ENCODE data around the gene TMEM132A. TPM values are rescaled to one million over a fixed set of nuclear protein-coding genes. Genes with fewer than 3 reads are reported as not detected.
"Not testable (repeated sequence)": the region's sequence is repeated elsewhere in the genome, so short reads cannot be mapped to it uniquely, and the experiment has no call there.

TMEM132A gene
- total RNA-seq, 1 experiment from 2014 or later, result 69.4 TPM

- no peak for DNase-seq (ENCODE audit: low read depth)
These were observed 21.6 kb upstream of the TMEM132A start for GRCh38 chr11:60902625-60903024.

- no peak for DNase-seq (ENCODE audit: low read depth)
These were observed 19.2 kb upstream of the TMEM132A start for GRCh38 chr11:60905047-60905446.

DNA sequence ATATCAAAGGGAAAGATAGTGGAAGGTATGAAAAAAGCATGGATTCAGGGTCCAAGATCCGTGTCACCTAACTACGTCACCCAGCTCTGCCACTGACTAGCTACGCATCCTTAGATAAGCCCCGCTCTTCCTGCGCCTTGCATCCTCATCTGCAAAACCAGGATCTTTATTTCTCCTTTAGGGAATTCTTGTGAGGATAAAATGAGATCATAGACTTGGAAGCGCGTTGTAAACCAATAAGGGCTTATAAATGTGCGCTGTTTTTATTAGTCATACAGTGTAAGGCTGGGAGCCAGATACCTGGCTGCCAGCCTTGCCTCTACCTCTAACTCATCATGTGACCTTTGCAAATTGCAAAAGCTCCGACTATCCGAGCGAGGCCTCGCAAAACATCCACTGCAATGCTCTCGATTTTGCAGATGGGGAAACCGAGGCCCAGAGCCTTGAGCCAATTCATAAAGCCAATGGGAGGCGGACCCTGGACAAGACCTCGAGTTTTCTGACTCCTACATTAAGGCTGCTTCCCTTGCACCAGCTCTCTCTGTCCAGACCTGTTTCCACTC, 18.6 kb upstream of the TMEM132A start:
- peak; percentile 59 for DNase-seq (ENCODE audit: low read depth)

- DNase-seq (ENCODE audit: low read depth), result peak; percentile 98
These were observed 17.9 kb upstream of the TMEM132A start, which contains the start of gene PRPF19 for GRCh38 chr11:60906132-60906972. TSS of gene PRPF19 (minus strand) at chr11:60906585. CDS start at chr11:60906382, 203 bp downstream.

DNA sequence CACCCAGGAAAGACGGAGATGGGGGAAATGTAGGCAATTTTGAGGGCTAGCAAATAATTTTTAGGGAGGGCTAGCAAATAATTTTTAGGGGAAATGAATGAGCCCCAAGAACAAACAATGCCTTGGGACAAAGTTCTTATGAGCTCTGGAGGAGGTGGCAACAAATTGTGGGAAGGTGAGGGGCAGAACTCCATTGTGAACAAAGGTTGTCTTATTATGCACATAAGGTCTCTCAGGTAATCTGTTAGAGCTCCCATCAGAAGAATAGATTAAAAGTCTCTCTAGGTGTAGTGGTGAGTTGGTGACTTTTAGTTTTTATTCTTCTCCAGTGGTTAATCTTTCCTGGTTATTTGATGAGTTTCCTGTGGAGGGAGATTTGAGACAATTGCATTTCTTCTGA, 15.5 kb upstream of the TMEM132A start:
- DNase-seq (ENCODE audit: low read depth), result no peak

- not testable (repeated sequence) for DNase-seq (ENCODE audit: low read depth)
These were observed 14.5 kb upstream of the TMEM132A start for GRCh38 chr11:60909680-60910280.

- DNase-seq (ENCODE audit: low read depth), result no peak
These were observed 14.0 kb upstream of the TMEM132A start for GRCh38 chr11:60910281-60910687.

DNA sequence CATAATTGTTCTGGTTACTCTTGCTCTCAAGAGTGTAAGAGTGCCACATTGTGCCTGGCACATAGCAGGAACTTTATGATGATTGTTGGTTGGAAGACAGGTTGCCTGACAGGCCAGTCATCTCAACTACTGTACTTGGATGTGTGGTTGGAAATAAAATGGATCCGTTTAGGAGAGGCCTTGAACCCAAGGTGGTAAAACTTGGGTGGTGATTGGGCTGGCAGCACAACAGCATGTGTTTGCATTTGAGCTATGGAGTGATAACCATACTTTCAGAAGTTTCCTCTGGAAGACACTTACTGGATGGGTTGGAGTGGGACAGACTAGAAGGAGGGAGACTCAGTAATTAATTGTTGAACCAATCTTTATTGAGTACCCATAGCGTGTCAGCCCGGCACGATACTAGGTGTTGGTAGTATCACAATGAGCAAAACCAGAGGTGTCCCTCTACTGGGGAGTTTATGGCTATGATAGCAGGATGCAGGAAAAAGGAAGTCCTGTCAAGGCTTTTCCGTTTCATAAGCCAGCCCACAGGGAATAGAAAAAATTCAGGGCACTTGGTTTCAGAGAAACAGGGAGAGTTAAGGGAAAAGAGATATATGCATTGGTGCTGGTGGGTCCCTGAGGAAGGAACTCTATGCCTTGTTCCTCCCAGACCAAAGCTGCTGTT, 13.4 kb upstream of the TMEM132A start:
- DNase-seq (ENCODE audit: low read depth), result no peak

DNA sequence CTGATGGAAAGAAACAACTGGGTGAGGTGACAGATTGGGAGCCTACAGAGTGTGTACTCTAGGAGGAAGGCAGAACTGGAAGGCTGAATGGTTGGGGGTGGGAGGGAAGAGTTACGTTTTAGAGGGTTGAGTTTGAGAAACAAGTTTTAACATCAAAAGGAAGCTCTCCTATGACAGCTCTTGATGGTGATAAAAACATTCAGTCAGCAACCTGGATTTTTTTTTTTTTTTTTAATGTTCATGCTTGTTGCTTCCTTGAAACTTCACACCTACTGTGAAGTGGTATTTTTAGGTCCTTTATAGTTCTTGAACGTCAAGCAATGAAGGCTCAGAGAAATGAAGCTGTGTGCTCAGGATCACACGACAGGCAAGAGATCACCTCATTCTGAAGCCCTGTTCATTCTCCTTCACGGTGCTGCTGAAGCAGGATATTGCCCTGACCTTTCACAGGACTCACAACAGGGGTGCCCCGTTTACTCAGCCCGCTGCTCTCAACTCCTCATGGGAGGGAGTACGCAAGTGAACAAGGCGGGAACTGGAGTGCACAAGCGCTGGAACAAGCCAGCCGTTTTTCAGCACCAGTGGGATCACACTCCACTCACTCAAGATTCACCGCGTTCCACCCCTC, 11.9 kb upstream of the TMEM132A start:
- DNase-seq (ENCODE audit: low read depth), result no peak

GRCh38 chr11:60912851-60913528, 11.3 kb upstream of the TMEM132A start:
- DNase-seq (ENCODE audit: low read depth), result no peak

GRCh38 chr11:60913793-60914632, 10.2 kb upstream of the TMEM132A start, which contains the start of gene TMEM109:
TSS of gene TMEM109 (plus strand) at chr11:60914158. CDS start at chr11:60919694, 5,536 bp downstream.
- DNase-seq (ENCODE audit: low read depth), result peak; percentile 92

DNA sequence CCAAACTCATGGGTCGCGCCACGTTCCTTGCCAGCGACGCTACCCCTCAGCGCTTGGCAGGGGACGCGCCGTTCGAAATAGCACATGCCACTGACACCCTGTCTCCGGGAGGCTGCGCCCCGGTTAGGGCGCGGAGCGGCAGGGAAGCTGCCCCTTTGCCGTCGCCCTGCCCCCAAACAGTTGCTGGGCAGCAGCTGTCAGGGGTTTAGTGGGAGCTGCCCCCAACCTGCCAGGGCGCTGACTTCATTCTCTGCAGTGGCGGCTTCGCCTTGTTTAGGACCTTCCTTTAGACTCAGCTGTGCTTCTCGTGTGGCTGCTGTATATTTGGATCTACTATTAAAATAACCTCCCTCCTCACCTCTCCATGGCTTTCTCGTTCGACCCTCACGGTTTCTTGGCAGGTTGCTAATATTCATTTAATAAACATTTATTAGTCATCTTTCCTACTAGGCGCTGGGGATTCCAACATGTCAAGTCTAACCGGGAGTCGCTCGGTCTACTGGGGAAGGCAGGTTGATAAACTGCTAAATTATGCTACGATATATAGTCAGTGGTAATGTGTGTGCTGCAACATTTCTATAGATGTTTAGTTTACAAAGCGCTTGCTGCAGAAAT, 9.5 kb upstream of the TMEM132A start:
- DNase-seq (ENCODE audit: low read depth), result peak; percentile 21

DNA sequence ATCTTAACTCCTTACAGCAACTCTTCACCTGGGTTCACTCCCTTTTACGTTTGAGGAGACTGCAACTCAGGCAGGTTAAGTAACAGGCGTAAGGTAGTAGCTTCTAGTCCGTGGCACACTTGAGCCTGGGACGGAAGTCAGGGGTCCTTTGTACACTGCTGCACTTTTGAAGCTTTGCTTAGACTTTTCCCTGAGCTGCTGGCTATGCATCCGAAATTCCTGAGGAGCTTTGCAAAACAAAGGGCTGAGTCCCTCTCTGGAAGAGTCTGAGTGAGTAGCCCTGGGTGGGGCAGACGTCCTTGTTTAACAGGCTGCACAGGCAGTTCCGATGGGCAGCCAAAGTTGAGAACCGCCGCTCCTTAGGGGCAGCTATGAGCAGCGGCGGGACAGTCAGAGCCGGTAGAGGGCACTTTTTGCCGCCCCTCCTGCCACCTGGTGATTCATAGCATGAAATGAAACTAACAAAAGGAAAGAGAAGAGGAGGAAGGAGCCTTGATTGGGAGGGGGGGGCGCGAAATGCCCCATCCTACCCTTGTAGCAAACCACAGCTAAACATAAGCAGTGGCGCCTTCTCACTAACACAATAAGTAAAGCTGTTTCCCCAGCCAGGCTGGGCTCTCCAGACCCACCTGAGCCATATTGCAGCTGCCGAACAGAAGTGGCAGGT, 8.9 kb upstream of the TMEM132A start:
- peak; percentile 86 for DNase-seq (ENCODE audit: low read depth)

DNA sequence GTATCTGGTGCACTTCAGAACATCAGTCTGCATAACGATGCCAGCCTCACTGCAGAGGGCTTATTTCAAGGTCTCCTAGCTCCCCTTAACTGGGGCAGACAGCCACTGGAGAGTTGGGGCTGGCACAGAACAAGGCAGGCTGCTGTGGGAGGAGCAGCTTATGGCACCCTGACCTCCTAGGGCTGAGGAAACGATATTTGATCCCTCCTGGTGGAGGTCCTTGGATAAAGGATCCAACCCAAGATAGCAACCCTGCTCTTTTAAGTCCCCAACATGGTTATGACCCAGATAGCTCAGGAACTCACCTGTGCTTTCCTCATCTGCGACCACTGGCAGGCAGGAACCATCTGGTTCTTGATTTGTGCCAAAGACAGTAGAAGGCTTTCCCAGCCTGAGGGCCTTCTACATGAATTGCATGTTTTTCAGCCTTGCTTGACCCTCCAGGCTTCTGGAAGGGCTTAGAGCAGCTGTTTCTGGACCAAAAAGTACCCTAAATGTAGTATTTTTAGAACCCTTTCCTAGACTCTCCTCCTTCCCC, 7.5 kb upstream of the TMEM132A start:
- no peak for DNase-seq (ENCODE audit: low read depth)

DNA sequence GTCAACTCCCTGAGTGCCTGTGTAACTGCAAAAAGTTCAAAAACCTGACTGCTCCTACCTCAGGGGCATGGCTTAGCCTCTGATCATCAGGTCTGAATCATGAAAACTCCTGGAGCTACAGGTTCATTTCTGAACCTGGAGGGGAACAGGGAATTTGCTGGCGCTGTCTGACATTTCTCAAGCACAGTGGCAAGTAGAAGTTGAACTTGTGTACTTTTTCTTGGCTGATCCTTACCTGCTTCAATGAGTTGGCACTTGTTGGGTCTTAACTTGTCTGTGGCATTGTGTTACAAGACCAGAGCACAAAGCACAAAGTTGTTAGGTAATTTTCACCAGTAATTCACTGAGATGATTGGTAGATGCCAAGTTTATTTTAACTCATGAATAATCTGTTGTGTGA, 7.0 kb upstream of the TMEM132A start:
- no peak for DNase-seq (ENCODE audit: low read depth)

GRCh38 chr11:60918251-60918938, 5.9 kb upstream of the TMEM132A start:
- DNase-seq (ENCODE audit: low read depth), result no peak

DNA sequence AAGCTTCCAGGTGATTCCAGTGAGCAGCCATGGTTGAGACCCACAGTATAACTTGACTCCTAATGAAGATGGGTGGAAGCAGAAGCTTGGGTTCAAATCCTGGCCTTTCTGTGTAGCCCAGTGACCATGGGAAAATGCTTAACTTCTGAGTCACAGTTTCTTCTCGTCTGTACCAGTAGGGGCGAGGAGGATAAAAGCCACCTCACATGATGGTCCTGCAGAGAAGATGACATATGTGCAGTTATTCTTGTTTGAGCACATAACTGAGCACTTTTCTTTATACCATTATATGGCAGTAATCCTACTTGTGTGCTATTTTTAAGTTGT, 5.4 kb upstream of the TMEM132A start:
- DNase-seq (ENCODE audit: low read depth), result peak; percentile 66

- no peak for DNase-seq (ENCODE audit: low read depth)
These were observed 4.9 kb upstream of the TMEM132A start for GRCh38 chr11:60919320-60919719.

All from HT1080 (cell line).